ENCODE measurements around the gene AHNAK.

AHNAK gene

GRCh38 chr11:62471603-62472002 lies 75.0 kb downstream of the AHNAK start:
- H3K9me3 ChIP-seq (ENCODE audit: low read length), result no peaks in the 10 kb centered on the region
- H3K4me3 ChIP-seq (ENCODE audit: low read depth, low read length, poor library complexity, severe bottlenecking), result no peak overlapping the region
- no peaks in the 10 kb centered on the region for H3K79me2 ChIP-seq (ENCODE audit: insufficient read depth, low read length)
- H3K9ac ChIP-seq (ENCODE audit: low read length), result no peak overlapping the region
- no peak overlapping the region for H3K27ac ChIP-seq (ENCODE audit: low read depth, low read length, poor library complexity, severe bottlenecking)
- H3K36me3 ChIP-seq (ENCODE audit: insufficient read depth, low read length), result no peaks in the 10 kb centered on the region
- no peaks in the 10 kb centered on the region for H3K27me3 ChIP-seq (ENCODE audit: insufficient read depth, low read length)
- TF ChIP-seq CTCF (IDR thresholded peaks at IDR 0.05; ENCODE audit: low read length) (no peak), EZH2 (IDR thresholded peaks at IDR 0.05; ENCODE audit: borderline replicate concordance, low read length) (no peak)
- H3K9me2 ChIP-seq (ENCODE audit: low read depth, low read length), result no peaks in the 10 kb centered on the region
- no peak overlapping the region for H2AFZ ChIP-seq (ENCODE audit: low read length)
- H3F3A ChIP-seq (ENCODE audit: insufficient read depth, low read length), result no peaks in the 10 kb centered on the region
- no peaks in the 10 kb centered on the region for H3K4me1 ChIP-seq (ENCODE audit: insufficient read depth, low read length, severe bottlenecking)
- H3K4me2 ChIP-seq (ENCODE audit: low read length), result no peak overlapping the region
- no peaks in the 10 kb centered on the region for H4K20me1 ChIP-seq (ENCODE audit: insufficient read depth, low read length)

GRCh38 chr11:62468577-62468976 lies 78.0 kb downstream of the AHNAK start:
- Histone ChIP-seq H2AFZ (ENCODE audit: low read length) (no peak overlapping the region), H3K27me3 (ENCODE audit: insufficient read depth, low read length) (no peaks in the 10 kb centered on the region), H3K9me2 (ENCODE audit: low read depth, low read length) (no peaks in the 10 kb centered on the region), H3K4me1 (ENCODE audit: insufficient read depth, low read length, severe bottlenecking) (no peaks in the 10 kb centered on the region), H3F3A (ENCODE audit: insufficient read depth, low read length) (no peaks in the 10 kb centered on the region), H3K79me2 (ENCODE audit: insufficient read depth, low read length) (no peaks in the 10 kb centered on the region), H4K20me1 (ENCODE audit: insufficient read depth, low read length) (no peaks in the 10 kb centered on the region), H3K4me3 (ENCODE audit: low read depth, low read length, poor library complexity, severe bottlenecking) (no peak overlapping the region), H3K4me2 (ENCODE audit: low read length) (no peak overlapping the region), H3K9me3 (ENCODE audit: low read length) (no peaks in the 10 kb centered on the region), H3K9ac (ENCODE audit: low read length) (no peak overlapping the region), H3K27ac (ENCODE audit: low read depth, low read length, poor library complexity, severe bottlenecking) (no peak overlapping the region), H3K36me3 (ENCODE audit: insufficient read depth, low read length) (no peaks in the 10 kb centered on the region)
- TF ChIP-seq EZH2 (IDR thresholded peaks at IDR 0.05; ENCODE audit: borderline replicate concordance, low read length), result no peak
- TF ChIP-seq CTCF (IDR thresholded peaks at IDR 0.05; ENCODE audit: low read length), result no peak

GRCh38 chr11:62466444-62466843 lies 80.2 kb downstream of the AHNAK start:
- H3K4me3 ChIP-seq (ENCODE audit: low read depth, low read length, poor library complexity, severe bottlenecking), result no peak overlapping the region
- no peak overlapping the region for H3K27ac ChIP-seq (ENCODE audit: low read depth, low read length, poor library complexity, severe bottlenecking)
- peaks cover 6% of the 10 kb centered on the region for H3K4me1 ChIP-seq (ENCODE audit: insufficient read depth, low read length, severe bottlenecking)
- no peak overlapping the region for H3K4me2 ChIP-seq (ENCODE audit: low read length)
- no peak overlapping the region for H2AFZ ChIP-seq (ENCODE audit: low read length)
- no peaks in the 10 kb centered on the region for H3K27me3 ChIP-seq (ENCODE audit: insufficient read depth, low read length)
- no peaks in the 10 kb centered on the region for H3K9me3 ChIP-seq (ENCODE audit: low read length)
- no peaks in the 10 kb centered on the region for H3K9me2 ChIP-seq (ENCODE audit: low read depth, low read length)
- H3K36me3 ChIP-seq (ENCODE audit: insufficient read depth, low read length), result no peaks in the 10 kb centered on the region
- H4K20me1 ChIP-seq (ENCODE audit: insufficient read depth, low read length), result no peaks in the 10 kb centered on the region
- H3F3A ChIP-seq (ENCODE audit: insufficient read depth, low read length), result no peaks in the 10 kb centered on the region
- no peak for TF ChIP-seq CTCF (IDR thresholded peaks at IDR 0.05; ENCODE audit: low read length)
- no peak for TF ChIP-seq EZH2 (IDR thresholded peaks at IDR 0.05; ENCODE audit: borderline replicate concordance, low read length)
- H3K9ac ChIP-seq (ENCODE audit: low read length), result no peak overlapping the region
- H3K79me2 ChIP-seq (ENCODE audit: insufficient read depth, low read length), result no peaks in the 10 kb centered on the region
